ENCODE results near the gene FAAP20. TPM values are rescaled to one million over a fixed set of nuclear protein-coding genes. Genes with fewer than 3 reads are reported as not detected.

The FAAP20 gene
- total and polyA plus RNA-seq, 8 donors: 17.2 to 75.6 (median 24.1) TPM

DNA sequence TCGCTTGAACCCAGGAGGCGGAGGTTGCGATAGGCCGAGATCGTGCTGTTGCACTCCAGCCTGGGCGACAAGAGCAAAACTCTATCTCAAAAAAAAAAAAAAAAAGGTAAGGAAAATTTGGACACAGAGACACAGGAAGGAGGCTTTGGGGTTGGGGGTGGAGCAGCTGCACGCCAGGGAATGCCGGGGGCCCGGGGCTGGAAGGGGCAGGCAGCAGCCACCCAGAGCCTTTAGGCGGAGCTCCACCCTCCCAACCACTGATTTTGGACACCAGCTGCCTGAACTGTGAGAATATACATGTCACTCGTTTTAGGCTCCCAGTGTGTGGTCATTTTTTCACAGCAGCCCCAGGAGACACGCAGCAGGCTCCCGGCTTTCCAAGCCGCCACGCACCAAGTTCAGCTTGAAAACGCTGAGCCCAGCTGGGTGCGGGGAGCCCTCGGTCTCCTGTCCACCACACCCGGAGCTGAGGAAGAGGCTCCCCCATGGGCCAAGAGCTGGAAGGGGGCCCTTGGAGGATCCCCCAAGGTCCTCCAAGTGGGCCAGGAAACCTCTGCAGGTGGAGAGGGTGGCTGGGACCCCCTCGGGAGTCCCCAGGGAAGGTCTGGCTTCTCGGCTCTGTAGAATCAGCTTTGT, 5.9 kb upstream of the FAAP20 start:
- 75% methylated on average over 21 of the region's 21 CpGs for WGBS, 2 donors
- intact Hi-C loops (cut with DNase I): no loop called here
- no peak for ATAC-seq
- no peak overlapping the region for H3K4me3 ChIP-seq
- no peak for FAIRE-seq
- TF ChIP-seq, protein P1, sequence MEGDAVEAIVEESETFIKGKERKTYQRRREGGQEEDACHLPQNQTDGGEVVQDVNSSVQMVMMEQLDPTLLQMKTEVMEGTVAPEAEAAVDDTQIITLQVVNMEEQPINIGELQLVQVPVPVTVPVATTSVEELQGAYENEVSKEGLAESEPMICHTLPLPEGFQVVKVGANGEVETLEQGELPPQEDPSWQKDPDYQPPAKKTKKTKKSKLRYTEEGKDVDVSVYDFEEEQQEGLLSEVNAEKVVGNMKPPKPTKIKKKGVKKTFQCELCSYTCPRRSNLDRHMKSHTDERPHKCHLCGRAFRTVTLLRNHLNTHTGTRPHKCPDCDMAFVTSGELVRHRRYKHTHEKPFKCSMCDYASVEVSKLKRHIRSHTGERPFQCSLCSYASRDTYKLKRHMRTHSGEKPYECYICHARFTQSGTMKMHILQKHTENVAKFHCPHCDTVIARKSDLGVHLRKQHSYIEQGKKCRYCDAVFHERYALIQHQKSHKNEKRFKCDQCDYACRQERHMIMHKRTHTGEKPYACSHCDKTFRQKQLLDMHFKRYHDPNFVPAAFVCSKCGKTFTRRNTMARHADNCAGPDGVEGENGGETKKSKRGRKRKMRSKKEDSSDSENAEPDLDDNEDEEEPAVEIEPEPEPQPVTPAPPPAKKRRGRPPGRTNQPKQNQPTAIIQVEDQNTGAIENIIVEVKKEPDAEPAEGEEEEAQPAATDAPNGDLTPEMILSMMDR (IDR thresholded peaks at IDR 0.05): no peak
- H3K9me3 ChIP-seq: no peaks in the 10 kb centered on the region
- H3K4me1 ChIP-seq: peaks cover 8 to 25% (median 12%) of the 10 kb centered on the region in 3 donors
- H3K27me3 ChIP-seq: no peaks in the 10 kb centered on the region
- DNase-seq: no peak
- H3K36me3 ChIP-seq: no peaks in the 10 kb centered on the region
- no peak overlapping the region for H3K27ac ChIP-seq

DNA sequence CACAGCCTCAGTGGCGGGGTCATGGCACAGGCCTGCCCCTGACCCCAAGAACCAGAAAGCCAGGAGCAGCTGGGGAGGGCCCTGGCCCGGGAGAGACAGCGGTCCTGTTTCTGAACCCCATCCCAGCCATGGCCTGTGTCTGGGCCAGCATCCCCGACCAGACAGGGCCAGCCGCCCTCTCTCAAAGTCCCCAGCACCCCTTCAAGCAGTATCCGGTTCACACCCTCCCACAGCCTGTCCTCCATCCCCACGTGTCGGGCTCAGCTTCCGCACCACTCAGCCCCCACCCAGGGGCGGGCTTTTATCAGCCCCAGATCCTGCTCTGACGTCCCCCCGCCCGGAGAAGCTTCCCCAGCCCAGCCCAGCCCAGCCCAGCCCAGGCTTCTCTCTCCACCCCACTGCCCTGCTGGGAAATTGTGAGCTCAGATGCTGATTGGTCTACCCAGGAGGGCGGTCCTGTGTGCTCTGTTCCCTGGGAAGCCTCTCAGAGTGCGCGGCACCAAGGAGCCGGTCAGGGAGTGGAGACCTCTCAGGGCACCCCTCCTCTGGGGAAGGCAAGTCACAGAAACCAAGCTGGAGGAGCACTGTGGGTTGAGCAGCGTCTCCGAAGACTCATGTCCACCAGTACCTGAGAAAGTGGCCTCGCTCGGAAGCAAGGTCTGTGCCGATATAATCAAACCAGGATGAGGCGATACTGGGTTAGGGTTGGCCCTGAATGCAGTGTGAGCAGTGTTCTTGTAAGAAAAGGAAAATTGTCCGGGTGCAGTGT, 4.7 kb upstream of the FAAP20 start:
- no peaks in the 10 kb centered on the region for H3K36me3 ChIP-seq
- TF ChIP-seq, protein P1 (IDR thresholded peaks at IDR 0.05): no peak
- no peaks in the 10 kb centered on the region for H3K27me3 ChIP-seq
- no peaks in the 10 kb centered on the region for H3K9me3 ChIP-seq
- H3K27ac ChIP-seq: peak overlapping the region; percentile 80 to 90 (median 86)
- peaks cover 6 to 24% (median 11%) of the 10 kb centered on the region in 3 donors for H3K4me1 ChIP-seq
- peak overlapping the region; percentile 6 to 41 (median 30) for H3K4me3 ChIP-seq
- ATAC-seq: peak; percentile 73 to 83 (median 80)
- intact Hi-C loops (cut with DNase I): loop anchor here (5.0 to 10.0 kb wide), 4 partner anchors 113 to 416 kb away; no protein-coding TSS in a partner anchor
- WGBS, 2 donors: 12 to 13% methylated on average over 24 of the region's 24 CpGs
- peak; percentile 72 for FAIRE-seq
- DNase-seq: peak; percentile 83 to 90 (median 86)

DNA sequence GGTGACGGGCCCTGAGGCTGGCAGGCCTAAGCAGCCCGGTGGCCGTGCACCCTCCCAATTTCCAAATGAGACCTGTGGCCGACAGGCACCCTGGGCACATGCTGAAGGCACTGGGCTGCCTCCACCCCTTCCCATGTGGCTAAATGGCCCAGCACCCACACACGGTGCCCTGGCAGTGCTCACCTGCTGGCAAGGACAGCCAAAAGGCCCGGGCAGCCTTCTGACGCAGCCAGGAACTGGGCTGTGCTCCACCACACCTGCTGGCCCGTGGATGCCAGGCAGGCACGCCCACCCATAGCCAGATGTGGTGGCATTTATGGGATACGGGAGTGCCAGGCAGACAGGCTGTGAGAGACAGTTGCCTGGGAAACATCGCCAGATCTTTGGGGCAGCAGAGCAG, 4.0 kb upstream of the FAAP20 start:
- WGBS, 2 donors: 30% methylated on average over 11 of the region's 11 CpGs
- TF ChIP-seq, protein P1 (IDR thresholded peaks at IDR 0.05): no peak
- FAIRE-seq (no peak), DNase-seq (peak; percentile 77 to 94 (median 88)), ATAC-seq (peak; percentile 44 to 60 (median 53))
- no peaks in the 10 kb centered on the region for H3K9me3 ChIP-seq
- peak overlapping the region in 2 of 4 donors; percentile 36 to 41 for H3K4me3 ChIP-seq
- H3K27ac ChIP-seq: peak overlapping the region; percentile 80 to 90 (median 86)
- peaks cover 6 to 24% (median 11%) of the 10 kb centered on the region in 3 donors for H3K4me1 ChIP-seq
- H3K27me3 ChIP-seq: no peaks in the 10 kb centered on the region
- intact Hi-C loops (cut with DNase I): loop anchor here (5.0 to 10.0 kb wide), 4 partner anchors 114 to 416 kb away; no protein-coding TSS in a partner anchor
- no peaks in the 10 kb centered on the region for H3K36me3 ChIP-seq

DNA sequence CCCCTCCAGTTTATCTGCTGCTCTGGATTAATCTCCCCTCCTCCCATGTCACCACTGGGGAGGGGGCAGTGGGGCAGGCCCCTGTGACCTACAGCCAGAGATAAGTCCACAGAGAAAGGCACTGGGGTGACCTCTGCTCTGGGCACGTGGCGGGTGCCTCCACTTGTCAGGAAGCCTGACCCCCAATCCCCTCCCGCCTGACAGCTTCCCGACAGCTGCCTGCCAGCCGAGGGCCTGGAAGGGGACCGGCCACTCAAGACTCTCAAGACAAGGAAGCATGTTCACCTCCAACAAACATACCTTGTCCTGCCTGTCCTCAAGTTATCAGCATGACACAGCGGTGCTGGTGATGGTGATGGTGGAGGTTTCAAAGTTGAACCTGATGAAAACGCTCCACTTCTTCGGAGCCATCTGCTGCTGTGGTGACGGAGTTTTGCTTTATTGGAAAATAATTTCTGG, 3.2 kb upstream of the FAAP20 start:
- Histone ChIP-seq H3K9me3 (no peaks in the 10 kb centered on the region), H3K36me3 (no peaks in the 10 kb centered on the region), H3K4me3 (no peak overlapping the region), H3K27ac (no peak overlapping the region), H3K4me1 (peaks cover 6 to 27% (median 11%) of the 10 kb centered on the region in 3 donors), H3K27me3 (no peaks in the 10 kb centered on the region)
- WGBS, 2 donors: 74 to 85% methylated on average over 10 of the region's 10 CpGs
- peak in 1 of 6 donors; percentile 66 for DNase-seq
- TF ChIP-seq, protein P1 (IDR thresholded peaks at IDR 0.05): no peak
- intact Hi-C loops (cut with DNase I): loop anchor here (2.0 to 10.0 kb wide), 5 partner anchors 115 to 417 kb away; no protein-coding TSS in a partner anchor
- no peak for ATAC-seq
- no peak for FAIRE-seq

Measured in pancreas (tissue), 10 donors.